ENCODE data around the gene SEPTIN3. TPM values are rescaled to one million over a fixed set of nuclear protein-coding genes. Genes with fewer than 3 reads are reported as not detected.

Gene SEPTIN3
- total RNA-seq, 2 donors from 2014 or later = 0.52 TPM; not detected in 1

DNA sequence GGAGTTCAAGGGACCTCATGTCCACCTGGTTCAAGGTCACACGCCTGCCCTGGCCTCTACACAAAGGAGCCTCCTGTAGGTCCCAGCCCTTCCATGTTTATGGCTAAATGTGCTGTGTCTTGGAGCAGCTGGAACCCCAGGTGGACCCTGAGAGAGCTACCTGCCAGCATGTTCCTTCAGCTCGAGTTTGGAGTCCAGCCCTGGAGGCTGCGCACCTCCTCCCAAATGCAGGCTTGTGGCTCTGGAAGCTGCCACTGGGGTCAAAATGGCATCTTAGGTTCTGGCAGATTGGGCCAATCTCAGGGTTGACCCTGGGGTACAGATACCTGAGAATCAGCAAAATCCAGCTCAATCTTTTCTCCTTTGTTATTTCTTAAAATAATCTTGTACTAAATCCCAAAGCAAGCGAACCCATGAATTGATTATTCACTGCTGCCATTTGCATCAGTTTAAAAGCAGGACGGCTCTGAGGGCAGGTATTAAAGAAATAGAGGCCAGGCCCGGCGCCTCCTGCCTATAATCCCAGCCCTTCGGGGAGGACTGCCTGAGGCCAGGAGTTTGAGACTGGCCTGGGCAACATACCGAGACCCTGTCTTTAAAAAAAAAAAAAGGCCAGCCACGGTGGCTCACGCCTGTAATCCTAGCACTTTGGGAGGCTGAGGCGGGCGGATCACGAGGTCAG, 45.5 kb upstream of the SEPTIN3 start:
- no peak for TF ChIP-seq POLR2A (IDR thresholded peaks at IDR 0.05)
- Histone ChIP-seq H3K36me3 (replicated peaks in 1 of 2; ENCODE audit: insufficient read depth in 1 of 2, low read depth in 2 of 2) (no peaks in the 10 kb centered on the region), H3K27me3 (peaks cover 0 to 3% of the 10 kb centered on the region in 2 donors), H3K27ac (no peak overlapping the region), H3K9me3 (no peaks in the 10 kb centered on the region), H3K4me1 (peaks cover 27% of the 10 kb centered on the region), H3K4me3 (no peak overlapping the region)
- DNase-seq (no peak), ATAC-seq (no peak)
- WGBS, 2 donors = 84 to 92% methylated on average over 13 to 14 of the region's 14 CpGs
- intact Hi-C loops (cut with DNase I) = no loop called here

DNA sequence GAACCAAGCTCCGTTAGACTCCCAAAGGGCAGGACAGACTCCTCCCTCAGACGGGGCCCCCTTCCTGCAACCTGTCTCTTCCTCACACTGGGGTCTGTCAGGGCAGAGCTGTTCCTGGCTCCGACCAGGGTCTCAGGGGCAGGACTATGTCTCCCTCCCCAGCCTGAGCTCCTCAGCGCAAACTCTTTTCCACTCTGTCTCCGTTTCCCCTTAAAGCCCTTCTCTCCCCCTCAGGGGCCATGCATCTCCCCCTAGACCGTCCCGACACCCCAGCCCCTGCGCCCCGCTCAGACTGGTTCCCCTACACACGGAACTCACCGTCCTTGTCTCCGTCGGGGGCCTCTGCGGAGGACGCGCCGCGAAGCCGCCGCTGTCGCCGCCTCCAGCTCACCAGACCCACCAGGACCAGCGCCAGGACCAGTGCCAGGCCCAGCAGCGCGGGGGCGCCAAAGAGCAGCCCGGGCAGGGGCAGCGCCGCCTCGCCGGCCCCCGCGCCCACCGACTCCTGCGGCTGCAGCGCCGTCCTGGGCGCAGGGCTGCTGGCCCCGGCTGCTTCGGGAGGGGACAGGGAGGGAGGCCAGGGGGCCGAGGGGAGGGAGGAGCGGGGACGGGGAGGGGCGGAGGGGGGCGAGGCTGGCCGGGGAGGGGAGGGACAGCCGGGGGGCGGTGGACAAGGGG, 43.3 kb upstream of the SEPTIN3 start:
- intact Hi-C loops (cut with DNase I) = no loop called here
- DNase-seq (peak; percentile 69 to 83 (median 76)), ATAC-seq (peak; percentile 74)
- H3K4me3 ChIP-seq = no peak overlapping the region
- H3K27ac ChIP-seq = no peak overlapping the region
- H3K9me3 ChIP-seq = no peaks in the 10 kb centered on the region
- peaks cover 14% of the 10 kb centered on the region for H3K4me1 ChIP-seq
- peaks cover 0 to 3% of the 10 kb centered on the region in 2 donors for H3K27me3 ChIP-seq
- TF ChIP-seq POLR2A (IDR thresholded peaks at IDR 0.05) (no peak), CTCF (IDR thresholded peaks at IDR 0.05) (peak; percentile 39 to 87 (median 77))
- WGBS, 2 donors = 4 to 23% methylated on average over 10 to 36 of the region's 48 CpGs
- no peaks in the 10 kb centered on the region for H3K36me3 ChIP-seq (replicated peaks in 1 of 2; ENCODE audit: insufficient read depth in 1 of 2, low read depth in 2 of 2)

GRCh38 chr22:41927813-41928212, 41.4 kb upstream of the SEPTIN3 start:
- Histone ChIP-seq H3K27ac (no peak overlapping the region), H3K9me3 (no peaks in the 10 kb centered on the region), H3K36me3 (replicated peaks in 1 of 2; ENCODE audit: insufficient read depth in 1 of 2, low read depth in 2 of 2) (no peaks in the 10 kb centered on the region), H3K27me3 (peaks cover 0 to 3% of the 10 kb centered on the region in 2 donors), H3K4me1 (peaks cover 14% of the 10 kb centered on the region), H3K4me3 (no peak overlapping the region)
- DNase-seq (no peak), ATAC-seq (no peak)
- intact Hi-C loops (cut with DNase I) = no loop called here
- TF ChIP-seq POLR2A (IDR thresholded peaks at IDR 0.05) (no peak), CTCF (IDR thresholded peaks at IDR 0.05) (no peak)
- 71 to 92% methylated on average over 6 of the region's 6 CpGs for WGBS, 2 donors

GRCh38 chr22:41928593-41929417, 40.4 kb upstream of the SEPTIN3 start:
- Histone ChIP-seq H3K4me3 (no peak overlapping the region), H3K27ac (no peak overlapping the region), H3K27me3 (peaks cover 0 to 3% of the 10 kb centered on the region in 2 donors), H3K4me1 (peaks cover 14% of the 10 kb centered on the region), H3K9me3 (no peaks in the 10 kb centered on the region), H3K36me3 (replicated peaks in 1 of 2; ENCODE audit: insufficient read depth in 1 of 2, low read depth in 2 of 2) (no peaks in the 10 kb centered on the region)
- ATAC-seq = no peak
- WGBS, 2 donors = 76 to 89% methylated on average over 9 to 13 of the region's 14 CpGs
- TF ChIP-seq POLR2A (IDR thresholded peaks at IDR 0.05) = no peak
- TF ChIP-seq CTCF (IDR thresholded peaks at IDR 0.05) = no peak
- DNase-seq = no peak
- intact Hi-C loops (cut with DNase I) = no loop called here

- Histone ChIP-seq H3K36me3 (replicated peaks in 1 of 2; ENCODE audit: insufficient read depth in 1 of 2, low read depth in 2 of 2) (no peaks in the 10 kb centered on the region), H3K4me3 (no peak overlapping the region), H3K4me1 (peaks cover 14% of the 10 kb centered on the region), H3K9me3 (no peaks in the 10 kb centered on the region), H3K27me3 (peaks cover 0 to 3% of the 10 kb centered on the region in 2 donors), H3K27ac (no peak overlapping the region)
- ATAC-seq = no peak
- WGBS, 2 donors = 56 to 68% methylated on average over 3 to 8 of the region's 8 CpGs
- TF ChIP-seq CTCF (IDR thresholded peaks at IDR 0.05) (no peak), POLR2A (IDR thresholded peaks at IDR 0.05) (no peak)
- intact Hi-C loops (cut with DNase I) = no loop called here
- DNase-seq = no peak
Measured at GRCh38 chr22:41929418-41929810, 39.8 kb upstream of the SEPTIN3 start.

All from body of pancreas (tissue), 4 donors.